NOMO-1 treated with dmso at 0.1 percent for 144 hours (cell line): Measurements from ENCODE around the gene TRPV2.

ENCODE experiments used
- DNase-seq: peaks from one replicate; lab custom pipeline; 2025; ENCODE audit not compliant: unreplicated experiment; lab: John Stamatoyannopoulos, UW

The TRPV2 gene

GRCh38 chr17:16473044-16474011 is 58.0 kb downstream of the TRPV2 start:
- no peak for DNase-seq

GRCh38 chr17:16474012-16474725 is 58.8 kb downstream of the TRPV2 start:
- DNase-seq = no peak

GRCh38 chr17:16475179-16475704 is 59.9 kb downstream of the TRPV2 start:
- no peak for DNase-seq

GRCh38 chr17:16477255-16477654 is 61.9 kb downstream of the TRPV2 start:
- DNase-seq = no peak

GRCh38 chr17:16477666-16478065 is 62.3 kb downstream of the TRPV2 start:
- no peak for DNase-seq

- no peak for DNase-seq
Measured at GRCh38 chr17:16478649-16479048, 63.3 kb downstream of the TRPV2 start.

- no peak for DNase-seq
Measured at GRCh38 chr17:16479264-16479663, 63.9 kb downstream of the TRPV2 start.

GRCh38 chr17:16480995-16481394 is 65.6 kb downstream of the TRPV2 start:
- DNase-seq = no peak

- DNase-seq = no peak
Measured at GRCh38 chr17:16482253-16482652, 66.9 kb downstream of the TRPV2 start.

- no peak for DNase-seq
Measured at GRCh38 chr17:16483021-16483645, 67.8 kb downstream of the TRPV2 start.

- DNase-seq = no peak
Measured at GRCh38 chr17:16484445-16485175, 69.2 kb downstream of the TRPV2 start.
